GOT3 (cell line): ENCODE data around the gene PCNX4.
"Not testable (repeated sequence)": the region's sequence is repeated elsewhere in the genome, so short reads cannot be mapped to it uniquely, and the experiment has no call there.

Experiments
- DNase-seq: peaks from one replicate; lab custom pipeline; 2025; ENCODE audit warnings: mixed read lengths; lab: John Stamatoyannopoulos, UW

PCNX4 gene

DNA sequence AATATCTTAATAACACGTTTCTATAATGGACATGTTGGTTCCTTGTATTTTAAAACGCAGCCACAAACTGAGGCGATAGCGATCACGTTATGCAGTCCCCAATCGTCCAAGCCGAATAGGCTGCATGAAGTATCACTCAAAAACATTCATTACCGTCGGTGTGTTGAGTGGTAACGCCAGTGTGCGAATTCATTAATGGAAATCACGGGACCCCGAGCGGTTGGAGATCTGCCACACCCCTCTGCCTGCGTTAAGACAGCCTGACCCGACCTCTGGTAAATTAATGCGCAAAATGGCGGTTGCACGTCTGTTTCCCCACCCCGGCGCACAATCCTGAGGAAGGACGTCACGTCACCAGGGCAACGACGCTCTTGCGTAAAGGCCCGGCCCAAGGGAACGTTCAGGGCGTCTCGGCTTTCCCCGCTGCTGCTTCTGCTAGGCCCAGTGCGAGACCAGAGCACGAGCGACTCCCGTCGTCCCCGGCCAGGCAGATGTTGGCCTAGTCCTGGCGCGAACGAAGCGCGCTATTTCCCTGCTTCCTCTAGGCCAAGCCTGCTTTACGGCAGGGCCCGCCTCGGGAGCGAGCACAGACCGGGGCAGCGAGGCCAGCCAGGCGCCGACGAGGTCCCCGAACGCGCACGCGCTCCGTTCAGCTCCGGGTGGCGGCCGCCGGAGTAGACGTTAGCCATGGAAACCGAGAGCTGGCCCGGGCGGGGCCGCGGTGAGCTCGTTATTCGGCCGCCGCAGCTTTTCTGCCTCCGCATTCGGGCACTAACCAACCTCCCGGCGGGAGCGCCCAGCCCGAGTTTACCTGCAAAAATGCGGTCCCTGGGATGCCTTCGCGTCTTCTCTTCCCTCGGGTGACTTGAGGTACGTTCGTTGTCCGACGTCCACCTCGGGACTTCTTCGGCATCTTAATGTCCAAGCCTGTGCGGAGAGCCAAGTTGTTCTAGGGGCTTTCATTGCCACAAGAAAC, at the start of gene PCNX4:
PCNX4 (plus strand) TSS at position 374 of the 976 bp plus-strand sequence. CDS start 15,716 bp downstream, outside the sequence.
- DNase-seq, result peak; percentile 61

DNA sequence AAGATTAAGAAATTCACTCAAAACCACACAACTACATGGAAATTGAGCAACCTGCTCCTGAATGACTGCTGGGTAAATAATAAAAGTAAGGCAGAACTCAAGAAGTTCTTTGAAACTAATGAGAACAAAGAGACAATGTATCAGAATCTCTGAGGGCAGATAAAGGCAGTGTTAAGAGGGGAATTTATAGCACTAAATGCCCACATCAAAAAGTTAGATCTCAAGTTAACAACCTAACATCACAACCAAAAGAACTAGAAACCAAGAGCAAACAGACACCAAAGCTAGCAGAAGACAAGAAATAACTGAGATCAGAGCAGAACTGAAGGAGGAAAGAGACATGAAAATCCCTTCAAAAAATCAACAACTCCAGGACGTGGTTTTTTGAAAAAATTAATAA, 43.7 kb upstream of the PCNX4 start:
- not testable (repeated sequence) for DNase-seq

DNA sequence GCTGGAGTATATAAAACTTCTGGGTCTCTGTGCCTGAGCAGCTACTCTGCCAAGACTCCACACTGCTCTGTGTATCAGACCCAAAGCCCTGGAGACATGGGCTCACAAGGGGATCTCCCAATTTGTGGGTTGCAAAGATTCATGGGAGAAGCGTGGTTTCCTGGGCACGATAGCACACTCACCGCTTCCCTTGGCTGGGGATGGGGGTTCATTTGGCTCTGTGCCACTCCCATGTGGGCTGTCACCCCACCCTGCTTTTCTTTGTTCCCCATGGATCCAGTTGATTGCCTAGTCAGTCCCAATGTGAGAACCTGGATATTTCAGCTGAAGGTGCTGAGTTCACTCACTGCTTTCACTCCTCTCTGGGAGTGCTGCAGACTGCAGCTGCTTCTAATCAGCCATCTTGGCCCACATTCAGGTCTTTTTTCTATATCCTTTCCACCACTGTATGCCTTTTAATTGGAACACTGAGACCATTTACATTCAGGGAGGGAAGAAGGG, 40.0 kb upstream of the PCNX4 start:
- DNase-seq, result peak; percentile 0

DNA sequence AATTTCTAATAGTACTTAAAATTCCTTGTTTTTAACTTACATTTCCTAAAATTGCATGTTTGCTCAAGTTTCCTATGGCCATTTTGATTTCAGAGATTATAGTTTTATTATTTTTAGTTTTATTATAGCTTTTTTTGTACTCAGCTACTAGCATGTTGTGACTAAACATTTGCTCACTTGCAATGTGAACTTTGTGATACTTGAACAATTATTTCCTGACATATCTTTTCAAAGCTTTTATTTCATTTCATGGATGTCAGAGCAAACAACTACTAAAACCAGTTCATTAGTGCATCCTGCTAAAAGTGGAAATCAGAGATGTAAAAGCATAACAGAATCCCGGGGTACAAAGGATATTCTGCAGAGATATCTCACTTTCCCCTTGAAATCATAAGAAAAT, 33.6 kb upstream of the PCNX4 start:
- DNase-seq, result no peak

DNA sequence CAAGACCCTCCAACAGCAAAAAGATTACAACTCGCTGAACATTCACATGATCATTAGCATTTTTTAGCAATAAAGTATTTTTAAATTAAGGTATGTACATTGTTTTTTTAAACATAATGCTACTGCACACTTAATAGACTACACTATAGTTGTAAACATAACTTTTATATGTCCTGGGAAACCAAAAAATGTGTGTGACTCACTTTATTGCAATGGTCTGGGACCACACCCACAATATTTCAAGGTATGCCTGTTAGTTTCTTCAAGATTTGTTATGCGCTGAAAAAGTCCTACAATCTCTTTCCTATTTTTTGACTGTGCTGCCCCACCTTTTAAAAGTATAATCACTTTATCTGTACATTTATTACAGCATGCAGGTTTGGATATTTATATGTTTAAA, 30.4 kb upstream of the PCNX4 start:
- DNase-seq, result no peak

DNA sequence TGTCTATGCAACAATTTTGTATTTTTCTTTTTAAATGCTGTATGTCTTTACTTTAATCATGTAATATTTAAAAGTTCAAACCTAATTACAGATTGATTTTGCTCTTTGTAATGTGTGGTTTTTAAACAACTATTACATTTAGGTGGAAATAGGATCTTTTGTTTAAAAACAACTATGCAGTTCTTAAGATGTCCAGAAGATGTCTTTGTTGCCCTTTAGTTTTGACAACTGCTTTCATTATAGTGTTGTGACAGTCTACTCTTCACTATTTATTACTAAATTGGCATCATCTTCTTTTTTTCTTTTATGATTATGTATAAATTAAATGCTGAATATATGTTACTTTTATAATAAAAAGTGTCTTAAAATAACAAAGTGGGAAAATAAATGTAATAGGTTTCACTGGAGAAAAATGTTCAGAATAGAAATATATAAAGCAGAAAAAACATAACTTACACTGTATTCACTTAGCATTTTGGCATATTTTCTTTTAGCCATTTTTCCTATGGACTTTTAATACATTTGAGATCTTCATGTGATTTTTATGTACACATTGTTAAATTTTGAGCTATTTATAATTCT, 27.1 kb upstream of the PCNX4 start:
- no peak for DNase-seq

DNA sequence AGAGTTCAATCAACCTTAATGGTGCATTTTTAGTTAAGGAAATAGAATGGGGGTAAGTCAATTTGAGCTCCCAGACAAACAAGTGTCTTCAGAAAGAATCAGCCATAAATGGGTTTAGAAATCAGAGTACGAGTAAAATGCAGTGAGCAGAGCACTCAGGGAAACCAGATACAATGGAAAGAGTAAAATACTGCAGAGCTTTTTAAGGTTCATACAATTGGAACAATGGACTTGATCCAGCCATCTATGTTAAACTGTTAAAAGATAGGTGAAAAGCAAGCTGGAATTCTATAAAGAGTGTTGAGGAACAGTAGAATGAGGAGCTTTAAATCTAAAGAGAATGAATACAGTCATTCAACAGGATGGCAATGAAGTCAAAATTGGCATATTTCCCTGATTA, 23.8 kb upstream of the PCNX4 start:
- DNase-seq, result no peak

DNA sequence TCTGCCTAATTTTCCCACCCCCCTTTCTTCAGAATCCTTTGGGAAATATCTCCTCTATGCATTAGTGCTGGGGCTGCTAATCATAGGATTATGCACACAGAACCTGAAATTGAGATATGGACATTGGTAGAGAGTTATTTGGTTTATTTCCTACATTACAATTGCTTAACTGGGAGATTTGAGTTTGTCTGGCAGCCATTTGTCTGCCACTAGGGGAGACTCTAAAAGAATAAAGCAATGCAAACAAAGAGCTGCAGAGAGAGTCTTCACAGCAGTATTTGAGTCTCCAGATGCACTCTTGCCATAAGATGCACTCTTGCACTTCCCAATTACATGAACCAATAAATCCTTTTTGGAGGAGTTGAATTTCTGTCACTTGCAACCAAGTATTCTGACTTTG, 12.0 kb upstream of the PCNX4 start:
- DNase-seq, result no peak

DNA sequence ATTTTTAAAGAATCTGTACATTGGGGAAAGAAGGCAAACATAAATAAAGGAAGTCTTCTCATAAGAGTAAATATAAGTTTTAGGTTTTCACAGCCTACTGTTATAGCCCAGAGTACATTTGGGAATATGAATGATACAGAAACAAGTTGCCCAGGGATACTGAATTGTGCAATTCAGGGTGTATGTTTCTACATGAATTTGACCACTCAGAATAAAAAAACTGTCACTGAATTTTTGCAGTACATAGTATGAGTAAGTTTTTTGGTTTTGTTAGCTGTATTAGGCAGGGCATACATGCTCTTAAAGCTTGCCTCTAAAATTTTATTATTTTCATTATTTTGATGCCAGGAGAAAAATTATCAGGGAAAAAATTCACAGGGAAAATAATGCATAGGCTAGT, 6.6 kb upstream of the PCNX4 start:
- DNase-seq, result no peak

DNA sequence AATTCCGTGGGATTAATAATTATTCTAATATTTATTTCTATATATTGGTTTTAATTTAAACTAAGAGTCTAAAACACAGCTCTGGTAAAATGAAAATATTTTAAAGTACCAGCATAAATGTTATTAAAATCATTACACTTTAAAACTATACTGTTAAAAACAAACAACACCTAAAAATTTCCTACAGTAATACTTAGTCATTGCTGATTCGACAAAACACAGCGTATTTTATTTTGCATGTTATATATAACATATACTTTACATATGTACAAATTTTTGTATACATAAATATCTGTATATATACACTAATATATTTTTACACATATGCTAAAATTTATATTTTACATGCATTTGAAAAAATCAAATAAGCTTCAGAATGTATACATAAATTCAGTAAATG, 6.0 kb upstream of the PCNX4 start:
- DNase-seq, result no peak

DNA sequence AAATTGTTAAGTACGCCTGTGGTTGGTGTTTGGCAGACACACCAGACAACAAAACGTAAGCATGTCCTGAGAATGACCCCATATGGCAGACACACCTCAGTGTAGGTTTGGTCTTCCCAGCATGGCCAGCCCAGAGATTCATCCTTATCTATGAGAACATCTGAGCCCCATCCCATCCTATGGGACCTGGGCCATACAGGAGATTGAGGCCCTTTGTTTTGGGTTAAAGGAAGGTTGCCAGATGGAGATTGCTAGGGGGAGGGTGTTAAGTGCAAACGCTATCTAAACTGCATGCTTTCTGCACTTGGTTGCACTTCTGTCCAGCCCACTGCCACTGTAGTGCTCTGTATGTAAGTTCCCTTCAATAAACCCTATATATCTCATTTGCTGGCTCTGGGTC, 4.1 kb upstream of the PCNX4 start:
- no peak for DNase-seq

DNA sequence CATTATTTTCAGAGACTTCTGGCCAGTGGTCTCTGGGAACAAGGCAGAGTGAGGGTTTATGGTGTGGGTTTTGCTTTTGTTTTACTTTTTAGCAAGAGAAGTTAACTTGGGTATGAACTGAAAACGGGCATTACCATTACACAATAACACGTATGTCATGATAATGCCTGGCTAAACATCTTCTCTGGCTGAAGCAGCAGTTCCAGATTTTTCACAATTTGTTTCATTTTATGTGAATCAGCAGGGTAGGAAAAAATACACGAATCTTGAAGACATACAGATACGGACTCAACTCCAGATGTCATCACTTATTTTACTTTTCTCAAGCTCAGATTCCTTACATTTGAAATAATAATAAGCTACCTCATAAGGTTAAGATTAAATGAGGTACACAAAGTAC, 2.5 kb upstream of the PCNX4 start:
- no peak for DNase-seq

DNA sequence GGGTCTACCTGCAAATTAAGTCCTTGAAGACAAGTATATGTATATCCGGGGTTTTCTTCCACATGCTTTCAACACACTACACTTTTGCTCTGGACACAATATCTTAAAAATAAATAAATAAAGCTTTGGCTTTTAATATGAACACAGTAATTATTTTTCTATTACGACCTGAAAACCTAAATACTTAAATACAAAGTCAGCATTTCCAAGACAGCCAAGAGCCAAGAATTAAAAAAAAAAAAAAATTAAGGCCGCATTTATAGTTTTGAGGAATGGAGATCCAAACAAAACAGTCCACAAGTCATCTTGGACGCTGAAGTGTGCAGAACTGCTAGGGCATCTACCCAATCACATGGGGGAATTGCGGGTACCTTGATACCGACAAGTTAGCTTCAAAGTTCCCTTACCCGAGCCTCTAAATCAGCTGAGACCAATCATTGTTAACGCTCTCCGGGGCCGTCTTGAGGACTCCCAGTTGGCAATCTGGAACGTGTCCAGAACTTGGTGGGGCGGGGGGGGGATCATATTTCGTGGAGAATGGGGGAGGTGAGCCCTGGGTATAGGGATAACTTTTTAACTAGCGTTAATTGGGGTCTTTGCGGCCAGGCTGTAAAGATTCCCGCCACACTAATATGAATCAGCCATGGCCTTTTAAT, 731 bp upstream of the PCNX4 start:
- no peak for DNase-seq

DNA sequence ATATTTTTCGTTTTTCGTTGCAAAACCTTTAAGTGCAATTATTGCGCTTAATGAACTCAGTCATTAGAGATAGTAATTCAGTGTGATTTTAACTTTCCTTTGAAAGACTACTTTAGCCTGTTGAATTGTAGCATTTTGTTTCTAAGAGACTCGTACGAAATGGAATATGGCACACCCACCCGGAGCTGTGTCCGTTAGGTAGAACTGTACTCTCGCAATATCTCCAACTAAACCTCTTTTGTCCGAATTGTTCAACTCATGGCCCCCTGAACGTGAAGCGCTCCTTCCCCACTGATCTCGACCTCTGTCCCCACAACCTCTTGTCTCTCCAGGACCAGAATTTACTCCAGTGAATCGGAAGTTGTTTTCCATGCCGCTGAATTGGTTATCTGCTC, 800 bp downstream of the PCNX4 start:
- no peak for DNase-seq

DNA sequence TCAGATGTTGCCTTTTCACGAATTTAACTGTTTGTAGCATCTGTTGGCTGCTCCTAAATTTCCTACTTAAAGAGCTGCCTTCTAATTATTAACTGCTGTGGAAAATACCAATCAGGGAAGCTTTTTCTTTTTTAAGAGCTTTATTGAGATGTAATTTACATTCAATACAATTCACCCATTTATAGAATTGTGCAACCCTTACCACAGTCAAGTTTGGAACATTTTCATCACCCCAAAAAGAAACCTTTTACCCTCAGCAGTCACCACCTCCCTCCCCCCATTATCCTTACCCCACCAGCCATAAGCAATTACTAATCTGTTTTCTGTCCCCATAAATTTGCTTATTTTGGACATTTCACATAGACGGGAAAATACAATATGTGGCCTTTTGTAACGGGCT, 1.4 kb downstream of the PCNX4 start:
- no peak for DNase-seq

DNA sequence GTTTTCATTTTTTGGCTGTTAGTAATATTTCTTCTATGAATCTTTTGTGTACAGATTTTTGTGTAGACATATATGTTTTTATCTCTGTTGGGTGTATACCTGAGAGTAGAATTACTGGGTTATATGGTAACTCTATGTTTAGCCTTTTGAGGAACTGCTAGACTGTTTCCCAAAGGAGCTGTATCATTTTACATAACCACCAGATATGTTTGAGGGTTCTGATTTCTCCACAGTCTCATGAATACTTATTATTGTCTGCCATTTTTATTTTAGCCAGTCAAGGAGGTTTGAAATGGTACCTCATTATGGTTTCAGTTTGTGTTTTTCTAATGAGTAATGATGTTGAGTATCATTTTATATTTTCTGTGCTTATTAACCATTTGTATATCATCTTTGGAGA, 1.9 kb downstream of the PCNX4 start:
- no peak for DNase-seq

DNA sequence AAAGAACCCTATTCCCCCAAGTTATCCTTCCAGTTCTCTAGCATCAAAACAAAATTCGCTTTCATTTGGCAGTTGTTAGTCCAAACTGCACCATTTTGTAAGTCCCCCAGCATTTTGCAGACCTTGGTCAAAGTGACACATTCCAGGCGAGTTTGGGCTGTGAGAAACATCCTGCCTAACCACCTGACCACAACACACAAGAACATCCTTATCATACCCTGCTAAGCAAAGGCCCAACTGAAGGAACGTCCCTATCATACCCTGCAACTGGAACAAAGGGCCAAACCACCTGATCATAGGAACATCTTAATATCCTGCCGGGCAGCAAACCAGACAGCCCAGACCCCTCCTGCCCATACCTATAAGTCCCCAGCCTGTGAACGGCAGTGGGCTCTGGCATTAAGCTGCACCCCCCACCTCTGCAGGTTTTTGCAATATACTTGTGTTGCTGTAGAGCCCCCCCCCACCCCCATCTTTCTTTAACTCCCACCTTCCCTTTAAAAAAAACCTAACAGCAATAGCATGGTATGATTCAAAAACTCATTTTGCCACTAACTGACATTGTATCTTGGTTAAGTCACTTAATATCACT, 2.7 kb downstream of the PCNX4 start:
- no peak for DNase-seq

DNA sequence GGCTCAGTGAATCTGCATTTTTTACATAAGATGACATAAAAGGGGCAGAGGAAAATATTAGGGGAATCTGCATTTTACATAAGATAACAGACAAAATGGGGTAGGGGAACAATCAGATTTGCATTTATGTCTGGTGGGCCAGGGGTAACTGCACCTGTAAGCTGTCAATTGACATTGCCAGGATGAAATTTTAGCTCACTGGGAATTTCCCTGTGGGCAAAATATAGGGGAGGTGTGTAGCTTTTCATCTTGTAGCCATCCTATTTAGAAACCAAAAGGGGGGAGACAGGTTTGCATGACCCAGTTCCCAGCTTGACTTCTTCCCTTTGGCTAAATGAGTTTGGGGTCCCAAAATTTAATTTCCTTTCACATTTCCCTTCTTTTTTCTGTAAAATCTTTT, 3.5 kb downstream of the PCNX4 start:
- DNase-seq, result no peak

DNA sequence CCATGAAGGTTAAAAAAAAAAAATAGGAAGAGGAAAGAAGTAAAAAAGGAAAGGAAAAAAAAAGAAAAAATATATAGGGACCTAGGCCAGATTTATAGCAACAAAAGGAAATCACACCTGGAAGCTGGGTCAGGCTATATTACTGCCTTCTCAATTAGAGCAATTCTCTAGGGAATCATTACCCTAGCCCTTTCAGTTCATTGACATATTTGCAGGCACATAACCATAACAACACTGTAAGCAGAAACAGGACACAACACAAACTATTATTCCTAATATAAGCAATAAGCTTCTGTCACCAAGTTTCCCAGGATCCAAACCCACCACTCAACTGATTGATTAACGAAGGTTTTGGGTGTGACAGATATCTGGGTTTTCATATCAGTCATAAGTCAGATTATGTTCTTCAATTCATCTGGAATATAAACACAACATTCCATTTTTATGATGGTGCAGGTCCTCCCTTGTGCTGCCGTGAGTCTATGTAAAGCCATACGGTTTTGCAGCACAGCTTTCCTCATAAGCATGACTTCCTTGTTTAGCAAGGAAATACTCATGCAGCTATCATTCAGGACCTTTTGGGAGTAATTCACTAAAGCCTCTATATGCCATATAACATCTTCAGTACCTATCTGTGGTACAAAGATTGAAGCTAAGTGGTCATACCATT, 4.2 kb downstream of the PCNX4 start:
- no peak for DNase-seq

DNA sequence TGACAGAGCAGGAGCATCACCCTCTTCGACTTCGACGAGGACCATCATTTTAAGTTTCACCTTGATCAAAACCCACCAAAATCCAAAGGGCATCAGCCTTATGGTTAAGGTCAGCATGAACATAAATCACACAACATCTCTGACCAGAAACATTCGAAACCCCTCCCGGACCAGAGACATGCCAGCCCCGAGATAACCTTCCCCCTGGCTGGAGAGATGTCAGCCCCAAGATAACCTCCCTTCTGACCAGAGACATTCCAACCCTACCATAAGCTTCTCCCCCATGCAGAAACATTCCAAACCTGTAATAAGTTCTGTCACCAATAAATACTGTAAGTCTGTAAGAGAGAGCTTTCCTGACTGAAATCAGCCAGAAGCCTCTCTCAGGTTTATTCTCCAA, 6.3 kb downstream of the PCNX4 start:
- no peak for DNase-seq

DNA sequence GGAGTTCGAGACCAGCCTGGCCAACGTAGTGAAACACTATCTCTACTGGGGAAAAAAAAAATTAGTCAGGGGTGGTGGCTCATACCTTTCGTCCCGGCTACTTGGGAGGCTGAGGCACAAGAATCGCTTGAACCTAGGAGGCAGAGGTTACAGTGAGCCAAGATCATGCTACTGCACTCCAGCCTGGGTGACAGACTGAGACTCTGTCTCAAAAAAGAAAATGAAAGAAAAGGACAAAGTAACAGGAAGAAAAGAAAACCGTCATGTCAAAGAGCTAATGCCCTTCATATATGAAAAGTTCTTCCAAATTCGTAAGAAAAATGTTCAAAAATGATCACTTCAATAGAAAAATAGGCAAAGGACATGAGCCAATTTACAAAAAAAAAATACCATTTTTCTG, 8.1 kb downstream of the PCNX4 start:
- not testable (repeated sequence) for DNase-seq

DNA sequence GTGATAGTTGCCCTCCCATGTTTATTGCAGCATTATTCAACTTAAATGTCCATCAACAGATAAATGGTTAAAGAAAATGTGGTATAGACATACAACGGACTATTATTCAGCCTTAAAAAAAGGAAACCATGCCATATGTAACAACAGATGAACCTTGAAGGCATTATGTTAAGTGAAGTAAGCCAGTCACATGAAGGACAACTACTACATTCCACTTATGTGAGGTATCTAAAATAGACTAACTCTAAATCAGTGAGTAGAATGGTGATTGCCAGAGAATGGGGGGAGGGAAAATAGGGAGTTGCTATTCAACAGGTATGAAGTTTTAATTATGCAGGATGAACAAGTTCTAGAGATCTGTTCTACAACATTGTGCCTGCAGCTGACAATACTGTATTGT, 10.1 kb downstream of the PCNX4 start:
- DNase-seq, result no peak
